Stimulated activated memory B cell treated with anti-CD40 and anti-IgM and Interleukin-4, amounts not matched to agents 10 μg/mL and 1 μg/mL and 100 μg/mL, for 72 hours (primary cell): ENCODE data around the gene CAPG.
"Not testable (repeated sequence)": the region's sequence is repeated elsewhere in the genome, so short reads cannot be mapped to it uniquely, and the experiment has no call there.

Source experiments
- ATAC-seq: fragments of 150-1000 bp; cut with Tn5 transposase; 2 replicates; pipeline ENCODE4 v1.10.0; 2021
- H3K27ac Mint-ChIP-seq: one replicate; pipeline ENCODE4 v1.8.0; 2022; ENCODE audit warnings: mild to moderate bottlenecking, mixed read lengths
- H3K27me3 Mint-ChIP-seq: one replicate; pipeline ENCODE4 v1.8.0; 2022; ENCODE audit warnings: mixed read lengths
- H3K36me3 Mint-ChIP-seq: one replicate; pipeline ENCODE4 v1.8.0; 2022; ENCODE audit warnings: mixed read lengths
- H3K4me1 Mint-ChIP-seq: one replicate; pipeline ENCODE4 v1.8.0; 2022; ENCODE audit warnings: mixed read lengths
- H3K4me3 Mint-ChIP-seq: one replicate; pipeline ENCODE4 v1.8.0; 2022; ENCODE audit warnings: mild to moderate bottlenecking, moderate library complexity, mixed read lengths
- H3K9me3 Mint-ChIP-seq: one replicate; pipeline ENCODE4 v1.8.0; 2022; ENCODE audit warnings: mixed read lengths

Gene CAPG

DNA sequence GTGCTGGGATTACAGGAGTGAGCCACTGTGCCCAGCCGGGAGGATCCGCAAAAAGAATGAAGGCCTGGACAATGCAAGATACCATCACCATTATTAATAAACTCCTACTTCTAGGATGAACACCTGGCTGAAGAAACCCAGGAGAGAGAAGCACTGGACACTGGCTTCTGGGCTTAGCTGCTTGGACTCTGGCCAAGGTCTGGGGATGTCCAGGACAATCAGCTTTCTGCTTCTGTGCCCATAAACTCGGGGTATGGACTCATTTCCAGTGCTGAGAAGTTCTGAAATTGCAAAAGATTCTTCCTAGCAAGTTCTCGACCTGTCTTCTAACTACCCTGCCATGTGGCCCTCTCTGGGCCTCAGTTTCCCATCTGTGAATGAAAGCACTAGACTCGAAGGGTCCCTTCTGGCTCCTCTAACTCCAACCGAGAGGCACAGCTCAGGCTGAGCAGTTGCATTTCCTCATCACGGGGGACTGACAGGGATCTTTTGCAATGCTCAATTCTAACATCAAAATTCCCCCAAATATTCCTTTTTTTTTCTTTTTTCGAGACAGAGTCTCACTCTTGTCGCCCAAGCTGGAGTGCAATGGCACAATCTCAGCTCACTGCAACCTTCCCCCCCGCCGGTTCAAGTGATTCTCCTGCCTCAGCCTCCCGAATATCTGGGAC, 5.9 kb upstream of the CAPG start:
- H3K9me3 Mint-ChIP-seq: no peaks in the 10 kb centered on the region
- no peak overlapping the region for H3K4me3 Mint-ChIP-seq
- peaks cover 60% of the 10 kb centered on the region for H3K4me1 Mint-ChIP-seq
- H3K27ac Mint-ChIP-seq: peak overlapping the region; percentile 99
- no peaks in the 10 kb centered on the region for H3K27me3 Mint-ChIP-seq
- H3K36me3 Mint-ChIP-seq: no peaks in the 10 kb centered on the region
- ATAC-seq: no peak

DNA sequence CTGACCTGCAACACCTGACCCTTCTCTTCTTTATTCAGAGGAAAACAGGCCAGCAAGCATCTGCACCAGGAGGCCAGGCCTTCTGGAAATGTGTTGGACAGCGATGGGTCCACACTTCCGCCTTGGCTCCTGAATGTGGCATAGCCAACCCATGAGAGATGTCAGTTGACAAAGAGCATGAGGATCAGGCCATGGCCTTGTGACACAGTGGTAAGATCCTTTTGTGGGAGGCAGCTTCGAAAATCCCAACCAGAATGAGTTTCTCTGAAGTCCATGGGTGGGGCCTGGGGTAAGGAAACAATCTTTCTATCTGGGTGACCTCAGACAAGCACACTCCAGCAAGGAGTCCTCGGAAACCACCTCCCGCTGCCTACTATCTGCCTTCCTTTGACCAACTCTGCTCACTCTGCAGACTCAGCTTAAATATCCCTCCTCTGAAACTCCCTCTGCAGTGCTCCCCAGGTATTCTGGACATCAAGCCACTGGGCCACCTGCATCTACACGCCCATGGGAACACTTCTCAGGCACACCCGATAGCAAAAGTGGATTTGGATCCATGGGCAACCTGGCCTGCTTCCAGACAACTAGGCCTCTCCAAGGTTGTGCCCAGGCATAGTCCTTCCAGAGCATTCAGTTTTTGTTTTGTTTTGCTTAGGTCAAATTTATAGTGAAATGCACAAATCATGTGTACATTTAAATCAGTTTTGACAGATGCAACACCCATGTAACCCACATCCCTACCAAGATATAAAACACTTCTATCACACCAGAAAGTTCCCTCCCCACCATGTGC, 4.8 kb upstream of the CAPG start:
- H3K36me3 Mint-ChIP-seq: no peaks in the 10 kb centered on the region
- H3K9me3 Mint-ChIP-seq: no peaks in the 10 kb centered on the region
- H3K27me3 Mint-ChIP-seq: no peaks in the 10 kb centered on the region
- peaks cover 63% of the 10 kb centered on the region for H3K4me1 Mint-ChIP-seq
- peak overlapping the region; percentile 30 for H3K4me3 Mint-ChIP-seq
- ATAC-seq: no peak
- H3K27ac Mint-ChIP-seq: peak overlapping the region; percentile 99

DNA sequence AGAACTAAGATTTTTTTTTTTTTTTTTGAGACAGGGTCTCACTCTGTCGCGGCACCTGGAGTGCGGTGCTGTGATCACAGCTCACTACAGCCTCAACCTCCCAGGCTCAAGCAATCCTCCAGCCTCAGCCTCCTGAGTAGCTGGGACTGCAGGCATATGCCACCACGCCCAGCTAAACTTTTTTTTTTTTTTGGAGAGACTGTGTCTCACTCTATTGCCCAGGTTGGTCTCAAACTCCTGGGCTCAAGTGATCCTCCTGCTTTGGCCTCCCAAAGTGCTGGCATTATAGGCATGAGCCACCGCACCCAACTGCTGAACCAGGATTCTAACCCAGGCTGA, 4.2 kb upstream of the CAPG start:
- H3K27ac Mint-ChIP-seq: peak overlapping the region; percentile 99
- not testable (repeated sequence) for H3K36me3 Mint-ChIP-seq, H3K9me3 Mint-ChIP-seq, ATAC-seq, H3K27me3 Mint-ChIP-seq
- peak overlapping the region; percentile 30 for H3K4me3 Mint-ChIP-seq
- peaks cover 67% of the 10 kb centered on the region for H3K4me1 Mint-ChIP-seq

DNA sequence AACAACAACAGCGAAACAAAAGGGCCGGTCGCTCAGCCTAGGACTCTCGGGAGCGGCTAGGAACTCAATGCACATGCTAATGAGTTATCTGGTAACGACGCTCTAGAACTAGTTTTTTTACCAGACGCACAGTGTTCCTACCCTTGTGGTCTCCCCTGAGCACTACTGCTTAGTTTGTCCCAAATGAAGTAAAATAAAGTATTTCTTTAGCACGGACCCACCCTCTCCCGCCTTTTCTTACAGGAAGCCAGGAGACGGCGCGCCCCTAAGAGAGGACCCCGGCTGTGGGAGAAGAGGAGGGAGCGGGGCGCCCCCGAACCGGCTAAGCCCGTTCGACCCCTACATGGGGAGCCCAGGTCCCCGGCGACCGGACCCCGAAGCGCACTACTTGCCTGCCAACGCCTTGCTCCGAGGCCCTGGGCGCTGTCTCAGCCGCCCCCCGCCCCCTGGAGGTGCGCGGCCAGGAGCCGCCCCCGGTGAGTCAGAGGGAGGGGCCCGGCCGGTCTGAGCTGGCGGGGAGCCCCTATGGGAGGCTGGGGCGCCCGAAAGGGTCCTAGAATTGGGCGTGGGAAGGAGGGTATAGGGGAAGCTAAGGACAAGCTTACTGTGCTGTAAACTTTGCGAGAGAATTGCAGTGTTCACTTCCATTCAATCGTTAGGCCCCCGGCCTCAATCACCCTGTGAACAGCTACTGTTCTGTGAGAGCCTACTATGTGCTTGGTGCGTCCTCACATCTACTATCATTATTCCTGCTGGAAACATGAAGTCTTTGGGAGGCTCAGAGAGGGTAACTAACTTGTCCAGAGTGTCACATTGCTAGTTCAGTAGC, 3.6 kb upstream of the CAPG start:
- no peaks in the 10 kb centered on the region for H3K36me3 Mint-ChIP-seq
- no peaks in the 10 kb centered on the region for H3K27me3 Mint-ChIP-seq
- peak overlapping the region; percentile 99 for H3K27ac Mint-ChIP-seq
- H3K4me3 Mint-ChIP-seq: peak overlapping the region; percentile 99
- peaks cover 67% of the 10 kb centered on the region for H3K4me1 Mint-ChIP-seq
- H3K9me3 Mint-ChIP-seq: no peaks in the 10 kb centered on the region
- ATAC-seq: peak; percentile 56

DNA sequence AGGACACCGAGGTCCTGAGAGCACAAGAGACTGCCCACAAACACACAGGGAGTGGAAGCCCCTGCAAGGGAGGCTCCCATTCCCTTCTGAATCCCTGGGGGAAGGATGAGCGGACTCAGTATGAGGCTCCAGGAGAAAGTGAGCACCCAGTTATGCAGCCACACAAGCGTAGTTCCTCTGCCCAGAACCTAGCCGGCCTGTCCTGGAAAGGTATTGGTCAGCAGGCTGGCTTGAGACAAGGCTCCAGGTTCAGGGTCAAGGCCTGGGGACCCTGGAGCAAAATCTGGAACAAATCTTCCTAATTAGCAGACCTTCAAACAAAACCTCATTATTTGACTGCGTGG, 1.2 kb upstream of the CAPG start:
- no peaks in the 10 kb centered on the region for H3K36me3 Mint-ChIP-seq
- peak overlapping the region; percentile 88 for H3K27ac Mint-ChIP-seq
- H3K9me3 Mint-ChIP-seq: no peaks in the 10 kb centered on the region
- H3K4me3 Mint-ChIP-seq: peak overlapping the region; percentile 83
- no peaks in the 10 kb centered on the region for H3K27me3 Mint-ChIP-seq
- peaks cover 75% of the 10 kb centered on the region for H3K4me1 Mint-ChIP-seq
- no peak for ATAC-seq

DNA sequence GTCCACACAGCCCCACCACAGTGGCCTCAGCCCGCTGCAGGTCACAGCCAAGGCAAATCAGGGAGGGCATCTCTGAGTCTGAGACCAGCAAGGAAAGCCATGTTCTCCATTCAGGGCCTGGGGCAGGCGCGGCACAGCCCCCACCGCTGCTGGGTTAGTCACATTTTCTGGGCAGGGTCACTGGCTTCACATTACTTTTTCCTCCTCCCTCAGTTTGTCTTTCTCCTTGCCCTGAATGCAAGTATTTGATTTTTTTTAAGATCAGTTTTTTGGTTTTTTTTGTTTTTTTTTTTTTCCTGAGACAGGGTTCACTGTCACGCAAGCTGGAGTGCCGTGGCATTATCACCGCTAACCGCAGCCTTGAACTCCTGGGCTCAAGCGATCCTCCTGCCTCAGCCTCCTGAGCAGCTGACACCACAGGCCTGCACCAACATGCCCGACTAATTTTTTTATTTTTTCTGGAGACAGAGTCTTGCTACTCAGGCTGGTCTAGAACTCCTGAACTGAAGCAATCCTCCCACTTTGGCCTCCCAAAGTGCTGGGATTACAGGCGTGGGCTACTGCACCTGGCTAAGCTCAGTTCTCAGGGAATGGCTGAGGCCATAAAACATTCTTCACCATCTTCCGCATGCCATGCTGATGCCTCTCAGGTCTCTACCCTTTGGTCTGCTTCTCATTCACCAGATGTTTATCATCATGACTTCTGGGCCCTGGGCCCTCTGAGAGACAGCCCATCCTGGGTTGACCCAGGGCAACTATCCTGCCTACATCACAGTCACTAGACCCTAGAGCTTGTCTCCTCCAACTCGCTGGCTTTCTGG, 628 bp upstream of the CAPG start:
- Mint-ChIP-seq H3K9me3 (no peaks in the 10 kb centered on the region), H3K36me3 (no peaks in the 10 kb centered on the region), H3K4me1 (peaks cover 73% of the 10 kb centered on the region), H3K27me3 (no peaks in the 10 kb centered on the region), H3K4me3 (peak overlapping the region; percentile 83), H3K27ac (peak overlapping the region; percentile 88)
- no peak for ATAC-seq

DNA sequence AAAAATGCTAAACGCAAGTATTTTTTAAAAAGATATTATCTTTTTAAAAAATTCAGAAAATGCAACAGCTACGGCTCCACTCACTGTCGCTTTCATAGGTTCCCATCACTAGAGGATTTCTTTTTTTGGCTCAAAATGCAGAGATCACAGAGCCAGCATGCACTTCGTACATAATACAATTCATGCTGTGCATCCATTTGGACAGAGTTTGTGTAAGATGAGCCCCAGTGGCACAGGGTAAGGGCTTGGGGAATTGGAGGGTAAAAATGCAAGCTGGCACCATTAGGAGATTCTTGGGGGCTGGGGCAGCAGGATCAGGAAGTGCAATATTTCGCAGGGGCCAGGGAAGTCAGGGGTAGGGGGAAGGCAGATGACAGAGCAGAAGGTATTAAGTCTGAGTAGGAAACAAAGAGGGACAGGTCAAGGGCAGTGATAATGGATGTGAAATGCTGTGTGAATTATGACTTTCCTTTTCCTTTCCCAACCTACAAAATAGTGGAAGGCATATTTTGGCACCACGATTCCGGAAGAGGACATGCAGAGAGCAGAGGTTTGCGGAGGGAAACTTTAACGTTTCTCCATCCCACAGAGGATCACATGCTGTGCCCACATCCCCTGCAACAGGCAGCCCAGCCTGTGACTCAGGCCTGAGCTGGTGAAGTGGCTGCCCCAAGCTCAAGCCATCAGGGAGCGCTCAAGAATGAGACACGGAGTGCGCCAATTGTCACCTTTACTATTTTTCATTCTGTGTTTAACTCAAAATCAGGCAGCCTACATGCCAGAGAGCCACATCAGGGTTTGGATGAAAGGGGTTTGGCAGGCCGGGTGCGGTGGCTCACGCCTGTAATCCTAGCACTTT, 4.7 kb downstream of the CAPG start:
- H3K36me3 Mint-ChIP-seq: peaks cover 26% of the 10 kb centered on the region
- no peaks in the 10 kb centered on the region for H3K9me3 Mint-ChIP-seq
- peak overlapping the region; percentile 42 for H3K27ac Mint-ChIP-seq
- peak overlapping the region; percentile 53 for H3K4me3 Mint-ChIP-seq
- H3K4me1 Mint-ChIP-seq: peaks cover 58% of the 10 kb centered on the region
- H3K27me3 Mint-ChIP-seq: no peaks in the 10 kb centered on the region
- ATAC-seq: peak; percentile 75

DNA sequence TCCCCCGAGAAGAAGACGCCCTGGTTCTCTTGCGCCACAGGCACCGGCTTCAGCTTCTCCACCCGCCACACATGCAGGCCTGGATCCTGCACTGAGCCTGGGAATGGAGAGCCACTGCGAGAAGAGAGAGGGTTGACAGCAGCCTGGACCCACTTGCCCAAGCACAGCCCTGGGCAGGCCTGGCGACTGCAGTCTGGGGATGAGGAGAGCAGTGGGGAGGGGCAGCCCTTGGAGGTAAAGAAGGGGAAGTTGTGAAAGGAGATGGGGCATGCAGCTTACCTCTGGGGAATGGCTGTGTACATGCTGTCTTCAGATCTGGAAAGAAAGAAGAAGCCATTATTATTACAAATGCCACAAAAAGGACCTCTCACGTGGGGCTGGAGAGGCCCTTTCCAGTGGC, 8.3 kb downstream of the CAPG start:
- Mint-ChIP-seq H3K36me3 (peaks cover 59% of the 10 kb centered on the region), H3K27ac (peak overlapping the region; percentile 83)
- no peak for ATAC-seq

DNA sequence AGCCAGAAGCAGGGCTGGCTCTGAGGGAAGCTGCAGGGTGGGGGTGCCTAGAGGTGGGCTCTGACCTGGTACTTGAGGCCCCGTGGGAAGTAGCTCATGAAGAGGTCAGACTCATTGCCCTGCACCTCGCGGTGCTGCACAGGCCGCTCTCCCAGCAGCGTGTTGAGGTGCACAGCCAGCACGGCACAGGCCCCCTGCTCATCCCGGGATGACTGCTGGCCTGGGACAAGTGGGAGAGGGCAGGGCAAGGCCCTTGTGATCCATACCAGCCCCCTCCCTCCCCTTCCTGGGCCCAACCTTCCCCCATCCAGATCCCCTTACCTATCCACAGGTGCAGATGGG, 8.7 kb downstream of the CAPG start:
- H3K27me3 Mint-ChIP-seq: no peaks in the 10 kb centered on the region
- H3K4me1 Mint-ChIP-seq: peaks cover 40% of the 10 kb centered on the region
- H3K36me3 Mint-ChIP-seq: peaks cover 63% of the 10 kb centered on the region
- no peak for ATAC-seq
- peak overlapping the region; percentile 83 for H3K27ac Mint-ChIP-seq
- no peak overlapping the region for H3K4me3 Mint-ChIP-seq
- H3K9me3 Mint-ChIP-seq: no peaks in the 10 kb centered on the region

More for the DNA sequence above, 8.3 kb downstream of the CAPG start:
- Mint-ChIP-seq H3K27me3 (no peaks in the 10 kb centered on the region), H3K4me1 (peaks cover 36% of the 10 kb centered on the region), H3K4me3 (peak overlapping the region; percentile 44), H3K9me3 (no peaks in the 10 kb centered on the region)

DNA sequence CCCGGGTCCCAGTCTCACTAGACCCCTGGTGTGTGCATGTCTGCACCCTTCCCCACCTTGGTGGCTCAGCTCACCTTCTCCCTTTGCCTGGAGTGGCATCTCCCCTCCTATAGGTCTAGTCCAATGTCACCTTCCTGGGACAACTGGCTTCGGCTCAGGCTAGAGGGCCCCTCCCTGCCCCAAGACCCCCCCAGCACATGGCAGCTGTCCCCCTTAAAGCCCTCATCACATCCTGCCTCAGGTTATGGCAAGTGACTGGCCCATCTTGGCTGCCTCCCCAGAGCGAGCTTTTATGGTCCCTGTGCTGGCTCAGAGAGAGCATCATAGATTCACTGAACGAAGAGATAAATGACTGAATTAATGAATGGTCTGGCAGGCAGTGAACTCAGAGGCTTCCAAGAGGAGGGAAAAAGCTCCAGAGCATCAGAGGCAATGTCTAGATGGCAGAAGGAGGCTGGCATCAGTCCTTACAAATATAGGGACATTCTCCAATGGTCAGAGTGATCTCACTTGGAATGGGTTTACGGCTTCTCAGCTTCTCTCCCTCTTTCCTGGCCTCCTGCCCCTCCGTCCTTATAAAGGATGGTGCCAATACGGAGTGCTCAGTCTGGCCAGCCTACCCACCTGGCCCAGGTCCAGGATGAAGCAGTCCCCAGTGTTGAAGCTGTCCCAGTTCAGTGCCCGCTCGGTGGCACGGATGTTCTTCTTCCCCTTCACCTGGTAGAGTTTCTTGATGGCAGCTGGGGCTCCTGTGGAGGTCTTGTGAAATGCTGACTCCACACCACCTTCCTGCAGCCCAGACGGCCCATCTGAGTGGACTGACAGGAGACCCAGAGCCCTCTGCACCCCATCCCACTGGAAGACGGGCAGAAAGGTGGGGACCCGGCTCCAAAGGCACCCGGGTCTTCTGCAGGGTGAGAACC, 9.4 kb downstream of the CAPG start:
- Mint-ChIP-seq H3K27me3 (no peaks in the 10 kb centered on the region), H3K4me3 (no peak overlapping the region), H3K9me3 (no peaks in the 10 kb centered on the region), H3K4me1 (peaks cover 37% of the 10 kb centered on the region), H3K36me3 (peaks cover 67% of the 10 kb centered on the region), H3K27ac (peak overlapping the region; percentile 16)
- no peak for ATAC-seq

DNA sequence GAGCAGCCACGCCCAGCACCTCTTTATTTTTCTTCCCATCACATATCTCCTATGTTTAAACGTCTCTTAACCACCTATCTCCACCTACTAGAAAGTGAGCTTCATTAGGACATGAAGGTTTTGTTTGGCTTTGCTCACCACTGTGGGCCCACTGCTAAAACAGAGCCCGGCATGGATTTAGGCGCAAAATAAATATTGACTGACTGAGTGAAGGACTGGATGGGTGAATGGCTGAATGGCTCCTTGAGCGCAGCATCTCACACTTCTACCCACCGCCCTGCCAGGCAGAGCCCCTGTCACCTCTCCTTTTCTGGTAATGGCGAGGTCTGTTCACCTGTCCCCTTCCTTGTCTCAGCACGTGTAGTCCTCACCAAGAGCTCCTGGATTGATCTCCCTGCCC, 10.1 kb downstream of the CAPG start:
- Mint-ChIP-seq H3K27ac (no peak overlapping the region), H3K4me1 (peaks cover 29% of the 10 kb centered on the region), H3K9me3 (no peaks in the 10 kb centered on the region), H3K27me3 (no peaks in the 10 kb centered on the region), H3K4me3 (no peak overlapping the region), H3K36me3 (peaks cover 71% of the 10 kb centered on the region)
- ATAC-seq: no peak

DNA sequence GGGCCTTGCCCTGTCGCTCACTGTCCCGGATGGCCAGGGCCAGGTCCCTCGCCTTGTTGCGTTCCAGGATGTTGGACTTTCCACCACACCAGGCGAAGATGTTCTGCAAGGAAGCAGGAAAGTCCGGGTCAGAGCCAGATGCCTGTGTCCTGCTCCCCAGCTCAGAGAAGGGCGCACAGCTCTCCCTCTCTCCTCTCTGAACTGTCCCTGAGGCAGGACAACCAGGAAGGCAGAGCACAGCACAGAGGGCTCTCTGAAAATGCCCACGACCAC, 11.0 kb downstream of the CAPG start:
- peak overlapping the region; percentile 47 for H3K27ac Mint-ChIP-seq
- H3K4me3 Mint-ChIP-seq: no peak overlapping the region
- peaks cover 80% of the 10 kb centered on the region for H3K36me3 Mint-ChIP-seq
- H3K9me3 Mint-ChIP-seq: no peaks in the 10 kb centered on the region
- no peaks in the 10 kb centered on the region for H3K27me3 Mint-ChIP-seq
- H3K4me1 Mint-ChIP-seq: peaks cover 30% of the 10 kb centered on the region
- no peak for ATAC-seq

DNA sequence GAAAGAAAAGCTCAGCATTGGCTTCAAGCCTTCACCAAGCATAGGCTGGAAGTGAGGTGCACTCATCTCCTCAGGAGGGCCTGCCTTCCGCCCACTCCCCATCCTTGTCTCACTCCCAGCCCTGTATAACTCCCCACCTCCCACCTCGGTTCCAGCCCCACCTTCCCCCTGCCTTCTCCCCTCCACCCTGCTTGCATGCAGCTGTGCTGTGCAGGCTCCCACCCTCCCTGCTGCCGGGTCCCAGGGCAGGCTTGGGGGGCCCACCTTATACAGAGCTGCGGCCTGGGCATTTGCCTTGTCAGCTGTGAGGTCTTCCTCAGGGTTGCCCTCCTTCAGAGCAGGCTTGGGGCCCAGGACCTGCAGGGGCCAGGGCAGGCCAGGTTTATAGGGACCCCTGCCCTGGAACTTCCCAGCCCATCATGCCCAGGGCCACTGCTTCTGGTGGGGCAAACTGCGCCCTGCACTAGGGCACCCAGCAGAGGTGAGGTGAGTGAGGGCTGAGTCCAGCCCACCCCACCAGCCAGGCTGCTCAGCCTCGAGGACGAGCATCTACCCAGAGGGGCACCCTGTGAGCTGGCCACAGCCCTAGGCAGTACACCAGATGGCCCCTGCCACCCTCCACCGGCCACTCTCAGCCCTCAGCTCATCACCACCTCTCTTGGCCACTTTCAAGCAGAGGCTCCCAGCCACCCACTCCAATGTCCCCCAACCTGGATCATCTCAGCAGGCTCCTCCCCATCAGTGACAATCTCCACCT, 11.6 kb downstream of the CAPG start:
- Mint-ChIP-seq H3K9me3 (no peaks in the 10 kb centered on the region), H3K27me3 (no peaks in the 10 kb centered on the region), H3K4me1 (peaks cover 35% of the 10 kb centered on the region), H3K27ac (peak overlapping the region; percentile 47), H3K4me3 (no peak overlapping the region), H3K36me3 (peaks cover 85% of the 10 kb centered on the region)
- ATAC-seq: peak; percentile 21
